IMR-90 (cell line): ENCODE data around the gene APLF. TPM values are rescaled to one million over a fixed set of nuclear protein-coding genes. Genes with fewer than 3 reads are reported as not detected.

Experiments used
- ATAC-seq: fragments of 200-7000 bp; cut with Tn5 transposase; 2 replicates; pipeline ENCODE4 v1.9.1; 2020; ENCODE audit warnings: low read depth, mild to moderate bottlenecking, moderate library complexity
- BruUV-seq: library from RNA; stranded (reverse); fragments of 400-500 nt; replicated peaks from 2 replicates; lab custom pipeline; 2021; lab: Mats Ljungman, UMichigan
- CTCF ChIA-PET: fragments of 300-600 bp; formaldehyde crosslinking; extraction: SDS; loops from one replicate; lab custom pipeline; 2021; ENCODE audit warnings: antibody characterized with exemption; lab: Yijun Ruan, JAX
- POLR2A ChIA-PET: fragments of 300-600 bp; sonication (Branson Sonifier 250); formaldehyde crosslinking; loops from one replicate; lab custom pipeline; 2022; ENCODE audit warnings: antibody characterized with exemption; ENCODE audit not compliant: unreplicated experiment; lab: Charles Lee
- DNase-seq: peaks from one replicate; pipeline ENCODE4 v3.0.0; 2013
- H2AFZ ChIP-seq: replicated peaks from 2 replicates; pipeline ENCODE3; 2013; ENCODE audit warnings: low read length, mild to moderate bottlenecking; ENCODE audit not compliant: poor library complexity
- H2AK5ac ChIP-seq: 2 replicates; pipeline ENCODE4 v1.6.1; 2013; ENCODE audit warnings: low read depth, low read length, inconsistent platforms
- H2AK9ac ChIP-seq: replicated peaks from 2 replicates; pipeline ENCODE3; 2013; ENCODE audit warnings: mild to moderate bottlenecking, low read depth, low read length, moderate library complexity; ENCODE audit not compliant: poor library complexity
- H2BK120ac ChIP-seq: 2 replicates; pipeline ENCODE4 v1.6.1; 2013; ENCODE audit warnings: low read depth, low read length, inconsistent platforms
- H2BK15ac ChIP-seq: 3 replicates; pipeline ENCODE4 v1.6.1; 2013; ENCODE audit warnings: low read depth, low read length, inconsistent platforms
- H2BK20ac ChIP-seq: 2 replicates; pipeline ENCODE4 v1.6.1; 2013; ENCODE audit warnings: low read depth, mild to moderate bottlenecking, inconsistent platforms, low read length, moderate library complexity
- H2BK5ac ChIP-seq: 2 replicates; pipeline ENCODE4 v1.6.1; 2013; ENCODE audit warnings: mild to moderate bottlenecking, low read depth, low read length, inconsistent platforms; ENCODE audit not compliant: poor library complexity, severe bottlenecking
- H3K14ac ChIP-seq: replicated peaks from 2 replicates; pipeline ENCODE4 v1.6.1; 2013; ENCODE audit warnings: low read depth, low read length, inconsistent platforms
- H3K18ac ChIP-seq: 2 replicates; pipeline ENCODE4 v1.6.1; 2013; ENCODE audit warnings: low read depth, low read length, control low read depth
- H3K23ac ChIP-seq: 2 replicates; pipeline ENCODE4 v1.6.1; 2013; ENCODE audit warnings: low read depth, low read length, inconsistent platforms
- H3K27ac ChIP-seq: 2 replicates; pipeline ENCODE4 v1.5.1; 2013; ENCODE audit warnings: mild to moderate bottlenecking, control low read depth, low read length; ENCODE audit not compliant: insufficient read depth
- H3K27me3 ChIP-seq: 2 replicates; pipeline ENCODE4 v1.6.1; 2013; ENCODE audit warnings: low read length; ENCODE audit not compliant: control insufficient read depth, insufficient read depth
- H3K36me3 ChIP-seq: 2 replicates; pipeline ENCODE4 v1.6.1; 2013; ENCODE audit warnings: low read length, mixed read lengths; ENCODE audit not compliant: control insufficient read depth, insufficient read depth
- H3K4ac ChIP-seq: 2 replicates; pipeline ENCODE4 v1.6.1; 2013; ENCODE audit warnings: low read depth, low read length, inconsistent platforms
- H3K4me1 ChIP-seq: 2 replicates; pipeline ENCODE4 v1.6.1; 2013; ENCODE audit warnings: low read length, mixed read lengths; ENCODE audit not compliant: control insufficient read depth, insufficient read depth
- H3K4me2 ChIP-seq: 2 replicates; pipeline ENCODE4 v1.6.1; 2013; ENCODE audit warnings: low read depth, mild to moderate bottlenecking, control low read depth, low read length, moderate library complexity
- H3K4me3 ChIP-seq: 2 replicates; pipeline ENCODE4 v1.5.1; 2013; ENCODE audit warnings: low read depth, mild to moderate bottlenecking, control low read depth, low read length, moderate library complexity; ENCODE audit not compliant: insufficient read depth
- H3K56ac ChIP-seq: 2 replicates; pipeline ENCODE4 v1.6.1; 2013; ENCODE audit warnings: low read length, inconsistent platforms; ENCODE audit not compliant: insufficient read depth; ENCODE audit errors: extremely low read depth
- H3K79me1 ChIP-seq, 2 experiments: 2 replicates each; pipeline ENCODE4 v1.6.1; 2013; ENCODE audit warnings: low read length in 2 of 2, inconsistent platforms in 1 of 2, low read depth in 1 of 2
- H3K9ac ChIP-seq: 2 replicates; pipeline ENCODE4 v1.6.1; 2013; ENCODE audit warnings: low read depth, low read length, control low read depth
- H3K9me1 ChIP-seq: 2 replicates; pipeline ENCODE4 v1.6.1; 2013; ENCODE audit warnings: low read length, inconsistent platforms; ENCODE audit not compliant: insufficient read depth
- H3K9me3 ChIP-seq: 2 replicates; pipeline ENCODE4 v1.6.1; 2013; ENCODE audit warnings: low read length; ENCODE audit not compliant: control insufficient read depth, insufficient read depth
- H4K20me1 ChIP-seq: 2 replicates; pipeline ENCODE4 v1.6.1; 2013; ENCODE audit warnings: low read length, inconsistent platforms; ENCODE audit not compliant: insufficient read depth
- H4K5ac ChIP-seq: 2 replicates; pipeline ENCODE4 v1.6.1; 2013; ENCODE audit warnings: mild to moderate bottlenecking, low read depth, low read length, control low read depth
- H4K8ac ChIP-seq, 2 experiments: 2 replicates each; pipeline ENCODE4 v1.6.1; 2013; ENCODE audit warnings: low read depth in 2 of 2, low read length in 2 of 2, control low read depth in 1 of 2, inconsistent platforms in 1 of 2
- H4K91ac ChIP-seq: 2 replicates; pipeline ENCODE4 v1.6.1; 2013; ENCODE audit warnings: low read depth, low read length, inconsistent platforms; ENCODE audit not compliant: insufficient read depth
- CEBPB ChIP-seq: IDR thresholded peaks from 2 replicates; pipeline ENCODE4 v1.6.1; 2012; ENCODE audit warnings: low read depth, low read length, improper control_type of control experiment
- CTCF ChIP-seq: conservative IDR thresholded peaks from 2 replicates; pipeline ENCODE4 v1.5.1; 2012; ENCODE audit warnings: mild to moderate bottlenecking, low read depth, low read length, improper control_type of control experiment
- ELK1 ChIP-seq: fragments of 150-350 bp; IDR thresholded peaks from 2 replicates; pipeline ENCODE4 v1.6.1; 2016; ENCODE audit warnings: low read depth, mild to moderate bottlenecking, low read length, moderate library complexity, borderline replicate concordance
- MAFK ChIP-seq: IDR thresholded peaks from 2 replicates; pipeline ENCODE4 v1.6.1; 2012; ENCODE audit warnings: low read depth, low read length, improper control_type of control experiment
- MAZ ChIP-seq: IDR thresholded peaks from 2 replicates; pipeline ENCODE4 v1.6.1; 2012; ENCODE audit warnings: low read depth, mild to moderate bottlenecking, low read length, improper control_type of control experiment, moderate library complexity, borderline replicate concordance
- NFE2L2 ChIP-seq: fragments of 150-350 bp; IDR thresholded peaks from 2 replicates; pipeline ENCODE4 v1.6.1; 2016; ENCODE audit warnings: low read depth, mild to moderate bottlenecking, low read length
- POLR2A ChIP-seq: IDR thresholded peaks from 2 replicates; pipeline ENCODE4 v1.6.1; 2012; ENCODE audit warnings: mild to moderate bottlenecking, low read depth, low read length
- RAD21 ChIP-seq: IDR thresholded peaks from 2 replicates; pipeline ENCODE4 v1.6.1; 2012; ENCODE audit warnings: low read length, improper control_type of control experiment
- RCOR1 ChIP-seq: IDR thresholded peaks from 2 replicates; pipeline ENCODE4 v1.6.1; 2012; ENCODE audit warnings: mild to moderate bottlenecking, low read length, improper control_type of control experiment; ENCODE audit not compliant: insufficient replicate concordance
- RFX5 ChIP-seq: IDR thresholded peaks from 2 replicates; pipeline ENCODE4 v1.8.0; 2012; ENCODE audit warnings: low read depth, mild to moderate bottlenecking, low read length, moderate library complexity
- SMC3 ChIP-seq: fragments of 150-350 bp; IDR thresholded peaks from 2 replicates; pipeline ENCODE4 v1.6.1; 2016; ENCODE audit warnings: low read depth, mild to moderate bottlenecking, antibody characterized with exemption, low read length, moderate library complexity
- USF2 ChIP-seq: fragments of 150-350 bp; IDR thresholded peaks from 2 replicates; pipeline ENCODE4 v1.6.1; 2017; ENCODE audit warnings: mild to moderate bottlenecking, antibody characterized with exemption, low read length, low read depth
- WGBS, 2 experiments: methylation state at CpG; one replicate each; pipeline versions ENCODE4 v1.1.5 to v1.1.7; 2013; ENCODE audit warnings: missing lambda C conversion rate in 2 of 2; ENCODE audit not compliant: insufficient read length in 1 of 2; ENCODE audit errors: extremely low coverage in 2 of 2; 5-methylcytosine and 5-hydroxymethylcytosine counted together
- dilution Hi-C: fragments of 300-500 bp; cut with HindIII; formaldehyde crosslinking; loops from one replicate; pipeline ENCODE4 v1.14.3; 2018; ENCODE audit warnings: low sequenced_read_pairs; ENCODE audit not compliant: unreplicated experiment
- in situ Hi-C: fragments of 300-500 bp; cut with MboI; formaldehyde crosslinking; loops from 3 replicates; pipeline ENCODE4 v1.14.3; 2019; ENCODE audit warnings: low sequenced_read_pairs, inconsistent platforms, mixed read lengths
- intact Hi-C: fragments of 100-400 bp; cut with micrococcal nuclease; formaldehyde crosslinking; loops from 2 replicates; pipeline ENCODE4 v1.10.0; 2022
- polyA plus RNA-seq, 3 experiments: library from polyadenylated mRNA; depleted of rRNA; stranded (reverse); fragments of >200 nt; gene quantifications; 2 replicates each; pipeline ENCODE4 v1.2.3, GENCODE V29; 2012; ENCODE audit warnings: low replicate concordance in 1 of 3
- total RNA-seq: library from RNA; depleted of rRNA; stranded (reverse); fragments of >200 nt; gene quantifications from 2 replicates; pipeline ENCODE4 v1.2.3, GENCODE V29; 2012

The APLF gene
- total and polyA plus RNA-seq, 2 of the 4 experiments (the other 2 are of a cell fraction): 1.5 to 2.3 TPM

- H4K91ac ChIP-seq: no peak overlapping the region
- no peak overlapping the region for H4K5ac ChIP-seq
- no peak overlapping the region for H3K4ac ChIP-seq
- in situ Hi-C loops (loop anchor here (25.0 kb wide), 1 partner anchor 108 kb away; no protein-coding TSS in a partner anchor), intact Hi-C loops (loop anchor here (2.0 kb wide), 1 partner anchor 108 kb away; no protein-coding TSS in a partner anchor), dilution Hi-C loops (no loop called here)
- no peak overlapping the region for H3K4me2 ChIP-seq
- H2BK15ac ChIP-seq: no peak overlapping the region
- no peaks in the 10 kb centered on the region for H3K79me1 ChIP-seq
- no peak overlapping the region for H3K23ac ChIP-seq
- no peak overlapping the region for H3K27ac ChIP-seq
- CTCF ChIA-PET: interaction anchor here (0.6 to 1.8 kb wide), 20 partner anchors 9 to 1826 kb away, joined by 3 to 13 read pairs (median 4); no protein-coding TSS in a partner anchor
- H3K9me1 ChIP-seq: no peaks in the 10 kb centered on the region
- no peak overlapping the region for H2AK9ac ChIP-seq
- peaks cover 2% of the 10 kb centered on the region; the same call in 1 of the 2 replicates for H3K27me3 ChIP-seq
- H2AK5ac ChIP-seq: no peak overlapping the region
- ATAC-seq (peak; percentile 74), DNase-seq (peak; percentile 56)
- no peak overlapping the region for H3K14ac ChIP-seq
- no peaks in the 10 kb centered on the region for H3K36me3 ChIP-seq
- POLR2A ChIA-PET: interaction anchor here (0.6 kb wide), 1 partner anchor 13 kb away, joined by 3 read pairs; no protein-coding TSS in a partner anchor
- H4K20me1 ChIP-seq: no peaks in the 10 kb centered on the region
- H2AFZ ChIP-seq: no peak overlapping the region
- no peak overlapping the region for H4K8ac ChIP-seq
- no peak overlapping the region for H3K56ac ChIP-seq
- no peak overlapping the region for H2BK5ac ChIP-seq
- no peak overlapping the region for H3K18ac ChIP-seq
- WGBS, 2 experiments: 60% methylated on average over 1 of the region's 5 CpGs; no CpG with 5 or more reads in 1 of the 2 experiments
- no peak overlapping the region for H2BK20ac ChIP-seq
- H3K9ac ChIP-seq: no peak overlapping the region
- H3K9me3 ChIP-seq: no peaks in the 10 kb centered on the region
- H3K4me3 ChIP-seq: no peak overlapping the region
- TF ChIP-seq RCOR1: no peak
- no peak for TF ChIP-seq NFE2L2
- TF ChIP-seq POLR2A: no peak
- TF ChIP-seq SMC3: peak; percentile 76
- no peak for TF ChIP-seq MAZ
- peak; percentile 56 for TF ChIP-seq RAD21
- TF ChIP-seq MAFK: no peak
- no peak for TF ChIP-seq CEBPB
- no peak for TF ChIP-seq RFX5
- no peak for TF ChIP-seq USF2
- peak; percentile 81 for TF ChIP-seq CTCF
- no peak for TF ChIP-seq ELK1
- no peak overlapping the region for H2BK120ac ChIP-seq
- H3K4me1 ChIP-seq: no peaks in the 10 kb centered on the region
- BruUV-seq: no TSS peak
These were observed 127.5 kb downstream of the APLF start for GRCh38 chr2:68594674-68595492.
